Nephron progenitor cell (in vitro differentiated cells): Measurements from ENCODE around the gene SPTSSA.
"Not testable (repeated sequence)": the region's sequence is repeated elsewhere in the genome, so short reads cannot be mapped to it uniquely, and the experiment has no call there.

Source experiments
- DNase-seq: peaks from one replicate; pipeline ENCODE4 v3.0.0; 2021
- H3K27ac Mint-ChIP-seq: 2 replicates; pipeline ENCODE4 v1.8.0; 2021; ENCODE audit warnings: mild to moderate bottlenecking, moderate library complexity, mixed read lengths
- H3K27me3 Mint-ChIP-seq: 2 replicates; pipeline ENCODE4 v1.8.0; 2021; ENCODE audit warnings: mild to moderate bottlenecking, low read depth, mixed read lengths; ENCODE audit not compliant: poor library complexity
- H3K36me3 Mint-ChIP-seq: 2 replicates; pipeline ENCODE4 v1.8.0; 2021; ENCODE audit warnings: low read depth, mixed read lengths
- H3K4me1 Mint-ChIP-seq: 2 replicates; pipeline ENCODE4 v1.8.0; 2021; ENCODE audit warnings: mixed read lengths
- H3K4me3 Mint-ChIP-seq: 2 replicates; pipeline ENCODE4 v1.8.0; 2021; ENCODE audit warnings: mild to moderate bottlenecking, moderate library complexity, mixed read lengths
- H3K9me3 Mint-ChIP-seq: 2 replicates; pipeline ENCODE4 v1.8.0; 2021; ENCODE audit warnings: mild to moderate bottlenecking, moderate library complexity, mixed read lengths
- CTCF ChIP-seq: fragments of 200-600 bp; sonication (generic); IDR thresholded peaks from 2 replicates; pipeline ENCODE4 v1.5.0; 2021; ENCODE audit warnings: antibody characterized with exemption

The SPTSSA gene

DNA sequence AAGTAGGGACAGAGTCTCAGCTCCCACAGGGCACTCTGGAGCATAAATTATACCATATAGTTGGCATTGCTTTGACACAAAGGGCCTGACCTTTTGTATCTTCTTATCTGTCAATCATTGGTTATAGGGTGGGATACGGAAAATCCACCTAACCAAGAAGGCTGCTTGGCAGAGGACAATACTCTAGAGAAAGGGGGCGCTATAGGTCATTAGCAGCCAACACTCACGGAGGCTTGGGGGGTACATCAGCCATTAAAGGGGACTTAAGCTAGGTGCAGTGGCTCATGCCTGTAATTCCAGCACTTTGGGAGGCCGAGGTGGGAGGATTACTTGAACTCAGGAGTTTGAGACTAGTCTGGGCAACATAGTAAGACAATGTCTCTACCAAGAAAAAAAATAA is 22.9 kb downstream of the SPTSSA start:
- H3K9me3 Mint-ChIP-seq = peaks cover 5% of the 10 kb centered on the region
- no peak for TF ChIP-seq CTCF
- H3K27me3 Mint-ChIP-seq = no peaks in the 10 kb centered on the region
- no peak overlapping the region for H3K4me3 Mint-ChIP-seq
- DNase-seq = no peak
- H3K27ac Mint-ChIP-seq = no peak overlapping the region
- H3K4me1 Mint-ChIP-seq = peaks cover 12% of the 10 kb centered on the region
- peaks cover 54% of the 10 kb centered on the region for H3K36me3 Mint-ChIP-seq

DNA sequence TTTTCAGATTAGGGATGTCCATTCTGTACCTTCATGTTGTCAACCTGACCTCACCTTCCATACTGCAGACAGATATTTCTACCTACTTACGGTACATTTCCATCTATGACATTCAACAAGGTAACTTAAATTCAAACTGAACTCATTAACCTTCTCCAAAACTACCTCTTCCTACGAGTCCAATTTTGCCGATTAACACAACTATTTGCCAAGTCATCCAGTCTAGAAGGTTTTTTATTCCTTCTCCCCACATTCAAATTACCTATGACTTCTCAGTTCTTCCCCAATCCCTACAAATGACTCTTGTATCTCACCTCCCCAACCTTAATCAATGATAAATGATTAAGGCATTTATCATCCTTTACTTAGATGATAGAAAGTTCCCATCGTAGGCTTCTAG is 23.6 kb downstream of the SPTSSA start:
- Mint-ChIP-seq H3K9me3 (peaks cover 5% of the 10 kb centered on the region), H3K27ac (no peak overlapping the region), H3K4me3 (no peak overlapping the region), H3K4me1 (peaks cover 12% of the 10 kb centered on the region), H3K27me3 (no peaks in the 10 kb centered on the region), H3K36me3 (peaks cover 51% of the 10 kb centered on the region)
- no peak for TF ChIP-seq CTCF
- no peak for DNase-seq

DNA sequence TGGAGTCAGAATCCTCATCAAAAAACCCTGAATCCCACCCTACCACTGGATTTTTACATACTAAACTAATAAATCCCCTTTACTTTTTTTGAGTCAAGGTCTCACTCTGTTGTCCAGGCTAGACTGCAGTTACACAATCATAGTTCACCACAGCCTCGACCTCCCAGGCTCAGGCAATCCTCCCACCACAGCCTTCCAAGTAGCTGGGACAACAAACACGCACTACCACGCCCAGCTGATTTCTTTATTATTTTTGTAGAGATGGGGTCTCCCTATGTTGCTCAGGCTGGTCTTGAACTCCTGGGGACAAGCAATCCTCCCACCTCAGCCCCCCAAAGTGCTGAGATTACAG is 24.3 kb downstream of the SPTSSA start:
- Mint-ChIP-seq H3K27ac (no peak overlapping the region), H3K4me3 (no peak overlapping the region), H3K4me1 (peaks cover 12% of the 10 kb centered on the region), H3K9me3 (peaks cover 2% of the 10 kb centered on the region), H3K36me3 (peaks cover 54% of the 10 kb centered on the region), H3K27me3 (no peaks in the 10 kb centered on the region)
- TF ChIP-seq CTCF = no peak
- DNase-seq = no peak

DNA sequence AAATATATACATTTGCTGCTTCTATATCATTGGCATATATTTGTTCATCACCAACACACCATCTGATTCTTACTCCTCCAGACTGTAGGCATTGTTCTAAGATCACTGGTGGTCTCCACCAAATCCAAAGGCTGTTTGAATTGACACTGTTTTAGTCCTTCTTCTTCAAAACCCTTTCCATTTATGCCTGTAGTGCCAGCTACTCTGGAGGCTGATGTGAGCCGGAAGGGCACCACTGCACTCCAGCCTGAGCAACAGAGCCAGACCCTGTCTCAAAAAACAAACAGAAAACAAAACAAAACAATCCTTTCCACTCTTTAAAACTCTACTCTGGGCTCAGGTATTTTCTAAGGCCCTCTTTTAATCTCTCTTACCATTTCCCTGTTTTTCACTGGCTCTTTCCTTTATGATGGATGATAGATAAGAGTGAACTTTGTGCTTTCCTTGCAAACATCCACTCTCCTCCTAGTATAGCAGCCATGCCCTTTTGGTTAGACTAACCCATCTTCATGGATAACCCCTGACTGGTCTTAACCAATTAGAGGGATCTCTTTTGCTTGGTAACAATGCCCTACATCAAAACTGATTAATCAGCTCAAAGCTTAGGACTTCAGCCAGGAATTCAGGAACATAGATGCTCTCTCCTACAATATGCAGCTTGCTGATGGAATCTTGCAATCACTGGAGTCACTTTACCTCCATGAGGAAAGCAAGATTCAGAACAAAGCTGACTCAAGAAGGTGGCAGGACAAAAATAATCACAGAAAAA is 24.9 kb downstream of the SPTSSA start:
- DNase-seq = no peak
- H3K27ac Mint-ChIP-seq = no peak overlapping the region
- H3K9me3 Mint-ChIP-seq = no peaks in the 10 kb centered on the region
- H3K4me1 Mint-ChIP-seq = peaks cover 12% of the 10 kb centered on the region
- H3K36me3 Mint-ChIP-seq = peaks cover 54% of the 10 kb centered on the region
- no peak overlapping the region for H3K4me3 Mint-ChIP-seq
- no peaks in the 10 kb centered on the region for H3K27me3 Mint-ChIP-seq
- TF ChIP-seq CTCF = no peak

- peaks cover 12% of the 10 kb centered on the region for H3K4me1 Mint-ChIP-seq
- no peak for DNase-seq
- H3K27ac Mint-ChIP-seq = peak overlapping the region; percentile 88
- H3K27me3 Mint-ChIP-seq = no peaks in the 10 kb centered on the region
- H3K36me3 Mint-ChIP-seq = peaks cover 55% of the 10 kb centered on the region
- peaks cover 2% of the 10 kb centered on the region for H3K9me3 Mint-ChIP-seq
- TF ChIP-seq CTCF = no peak
- H3K4me3 Mint-ChIP-seq = no peak overlapping the region
Observed at GRCh38 chr14:34436118-34436905, 25.7 kb downstream of the SPTSSA start.

- Mint-ChIP-seq H3K9me3 (peaks cover 2% of the 10 kb centered on the region), H3K4me3 (no peak overlapping the region), H3K27me3 (no peaks in the 10 kb centered on the region), H3K4me1 (peaks cover 12% of the 10 kb centered on the region), H3K36me3 (peaks cover 56% of the 10 kb centered on the region), H3K27ac (no peak overlapping the region)
- no peak for TF ChIP-seq CTCF
- no peak for DNase-seq
Observed at GRCh38 chr14:34433957-34434356, 28.1 kb downstream of the SPTSSA start.

- H3K36me3 Mint-ChIP-seq = peaks cover 30% of the 10 kb centered on the region
- not testable (repeated sequence) for DNase-seq, H3K27me3 Mint-ChIP-seq, H3K9me3 Mint-ChIP-seq, H3K27ac Mint-ChIP-seq, H3K4me3 Mint-ChIP-seq, H3K4me1 Mint-ChIP-seq
Observed at GRCh38 chr14:34428102-34428466, 34.0 kb downstream of the SPTSSA start.
